HepG2 (cell line): Measurements from ENCODE around the gene KCTD16. TPM values are rescaled to one million over a fixed set of nuclear protein-coding genes. Genes with fewer than 3 reads are reported as not detected.

Source experiments
- ATAC-seq: fragments of 200-7000 bp; cut with Tn5 transposase; 3 replicates; pipeline ENCODE4 v1.9.1; 2020; ENCODE audit warnings: mild to moderate bottlenecking, moderate library complexity
- BruUV-seq: library from RNA; stranded (reverse); fragments of 400-500 nt; replicated peaks from 2 replicates; lab custom pipeline; 2021; lab: Mats Ljungman, UMichigan
- CTCF ChIA-PET: fragments of 300-600 bp; formaldehyde crosslinking; extraction: SDS; loops from one replicate; lab custom pipeline; 2021; ENCODE audit warnings: low total read pairs, inconsistent platforms, low intra/inter-chr PET ratio; lab: Yijun Ruan, JAX
- POLR2A ChIA-PET: fragments of 350-600 bp; sonication (Branson Sonifier 250); formaldehyde crosslinking; loops from one replicate; lab custom pipeline; 2020; ENCODE audit warnings: antibody characterized with exemption, inconsistent platforms; lab: Yijun Ruan, JAX
- DNase-seq: peaks from one replicate; pipeline ENCODE4 v3.0.0-alpha.2; 2015; ENCODE audit warnings: low spot score
- FAIRE-seq: peaks from 3 replicates; lab custom pipeline; 2011; peaks lifted over from hg19 to GRCh38; lab: Jason Lieb, UNC
- H2AFZ ChIP-seq: one replicate; pipeline ENCODE4 v1.6.1; 2011; ENCODE audit warnings: low read length, inconsistent platforms
- H3K27ac ChIP-seq: fragments of 300-600 bp; 3 replicates; pipeline ENCODE4 v1.8.0; 2011; ENCODE audit warnings: mixed run types, mild to moderate bottlenecking, mixed read lengths, low read length, inconsistent platforms; ENCODE audit not compliant: insufficient read depth; ENCODE audit errors: extremely low read length
- H3K27me3 ChIP-seq, 2 experiments: fragments of 200-600 bp in 1 of 2; 2 replicates in 1 of 2; 3 replicates in 1 of 2; pipeline versions ENCODE4 v1.6.0 to v1.8.0; 2011; ENCODE audit warnings: low read length in 2 of 2, mild to moderate bottlenecking in 2 of 2, moderate library complexity in 2 of 2, inconsistent platforms in 1 of 2; ENCODE audit not compliant: insufficient read depth in 2 of 2, control insufficient read depth in 1 of 2
- H3K36me3 ChIP-seq, 2 experiments: fragments of 200-600 bp in 1 of 2; replicated peaks in 1 of 2; 2 replicates in 1 of 2; 3 replicates in 1 of 2; pipeline versions ENCODE4 v1.5.1 to v1.8.0; 2011; ENCODE audit warnings: low read length in 2 of 2, inconsistent platforms in 1 of 2; ENCODE audit not compliant: insufficient read depth in 2 of 2, control insufficient read depth in 1 of 2
- H3K4me1 ChIP-seq: 2 replicates; pipeline ENCODE4 v1.5.1; 2012; ENCODE audit warnings: low read length, inconsistent platforms; ENCODE audit not compliant: insufficient read depth
- H3K4me2 ChIP-seq: 2 replicates; pipeline ENCODE4 v1.6.0; 2011; ENCODE audit warnings: low read depth, low read length, inconsistent platforms
- H3K4me3 ChIP-seq, 3 experiments: fragments of 200-600 bp in 1 of 3; sonication (generic), shearing (Covaris generic) in 1 of 3; replicated peaks in 1 of 3; 2 replicates each; pipeline ENCODE4 v1.5.1; 2011 to 2016; ENCODE audit warnings: low read length in 3 of 3, inconsistent platforms in 2 of 3, low read depth in 2 of 3, mild to moderate bottlenecking in 2 of 3, control low read depth in 1 of 3, mixed read lengths in 1 of 3; ENCODE audit not compliant: insufficient read depth in 1 of 3
- H3K79me2 ChIP-seq: one replicate; pipeline ENCODE4 v1.6.1; 2011; ENCODE audit warnings: low read length, inconsistent platforms; ENCODE audit not compliant: insufficient read depth
- H3K9ac ChIP-seq: 2 replicates; pipeline ENCODE4 v1.6.0; 2011; ENCODE audit warnings: mild to moderate bottlenecking, low read depth, low read length, inconsistent platforms; ENCODE audit not compliant: insufficient read depth
- H3K9me3 ChIP-seq: 2 replicates; pipeline ENCODE4 v1.5.1; 2012; ENCODE audit warnings: mild to moderate bottlenecking, low read length
- H4K20me1 ChIP-seq: 2 replicates; pipeline ENCODE4 v1.6.0; 2011; ENCODE audit warnings: inconsistent platforms, mild to moderate bottlenecking, low read length, moderate library complexity; ENCODE audit not compliant: insufficient read depth
- BRCA1 ChIP-seq: sonication (generic); formaldehyde crosslinking; IDR thresholded peaks from 2 replicates; pipeline ENCODE4 v1.4.0; 2020; ENCODE audit warnings: missing genetic modification reagents
- CENPBD1 ChIP-seq: sonication (generic); formaldehyde crosslinking; IDR thresholded peaks from 2 replicates; pipeline ENCODE4 v1.8.0; 2022; ENCODE audit warnings: missing genetic modification reagents, low read depth, mild to moderate bottlenecking, borderline replicate concordance
- EEA1 ChIP-seq: sonication (generic); formaldehyde crosslinking; IDR thresholded peaks from 2 replicates; pipeline ENCODE4 v1.5.1; 2020; ENCODE audit warnings: mild to moderate bottlenecking, missing genetic modification reagents, borderline replicate concordance
- ESRRA ChIP-seq: sonication (generic); formaldehyde crosslinking; IDR thresholded peaks from 2 replicates; pipeline ENCODE4 v1.5.1; 2020; ENCODE audit warnings: mild to moderate bottlenecking, low read depth, missing genetic modification reagents
- FOSL2 ChIP-seq: sonication (generic); formaldehyde crosslinking; IDR thresholded peaks from 2 replicates; pipeline ENCODE4 v1.4.0; 2020; ENCODE audit warnings: missing genetic modification reagents
- NR0B2 ChIP-seq: sonication (generic); formaldehyde crosslinking; IDR thresholded peaks from 2 replicates; pipeline ENCODE4 v1.4.0; 2020; ENCODE audit warnings: mild to moderate bottlenecking, missing genetic modification reagents
- PCBP2 ChIP-seq: fragments of 200-400 bp; formaldehyde crosslinking; optimal IDR thresholded peaks from 2 replicates; pipeline ENCODE3; 2018; ENCODE audit warnings: low read length, low read depth; ENCODE audit not compliant: poor library complexity, severe bottlenecking
- REPIN1 ChIP-seq: sonication (generic); formaldehyde crosslinking; IDR thresholded peaks from 2 replicates; pipeline ENCODE4 v1.8.0; 2022; ENCODE audit warnings: missing genetic modification reagents, low read depth, mild to moderate bottlenecking, borderline replicate concordance
- STAG1 ChIP-seq: sonication (generic); formaldehyde crosslinking; IDR thresholded peaks from 2 replicates; pipeline ENCODE4 v1.4.0; 2020; ENCODE audit warnings: missing genetic modification reagents
- ZEB1 ChIP-seq: IDR thresholded peaks from 2 replicates; pipeline ENCODE4 v1.6.1; 2012; ENCODE audit warnings: mild to moderate bottlenecking, low read depth, inconsistent platforms; ENCODE audit not compliant: insufficient replicate concordance
- ZNF44 ChIP-seq: sonication (generic); formaldehyde crosslinking; IDR thresholded peaks from 2 replicates; pipeline ENCODE4 v1.5.1; 2020; ENCODE audit warnings: mild to moderate bottlenecking, missing genetic modification reagents
- ZNF451 ChIP-seq: sonication (generic); formaldehyde crosslinking; IDR thresholded peaks from 2 replicates; pipeline ENCODE4 v1.5.0; 2020; ENCODE audit warnings: mild to moderate bottlenecking, missing genetic modification reagents
- ZNF543 ChIP-seq: sonication (generic); formaldehyde crosslinking; IDR thresholded peaks from 2 replicates; pipeline ENCODE4 v1.4.0; 2020; ENCODE audit warnings: mild to moderate bottlenecking, missing genetic modification reagents
- ZNF775 ChIP-seq: sonication (generic); formaldehyde crosslinking; IDR thresholded peaks from 2 replicates; pipeline ENCODE4 v1.4.0; 2020; ENCODE audit warnings: missing genetic modification reagents, mild to moderate bottlenecking, moderate library complexity, borderline replicate concordance
- WGBS: methylation state at CpG from one replicate; pipeline ENCODE4 v1.1.6; 2017; ENCODE audit warnings: low lambda C conversion rate; 5-methylcytosine and 5-hydroxymethylcytosine counted together
- in situ Hi-C: cut with HindIII; loops from 2 replicates; pipeline ENCODE4 v1.10.0; 2017; ENCODE audit warnings: low pct_unique_long_range_greater_than_20kb; ENCODE audit not compliant: extremely low pct_ligation_motif_present
- intact Hi-C: fragments of 100-400 bp; cut with micrococcal nuclease; formaldehyde crosslinking; loops from one replicate; pipeline ENCODE4 v1.10.0; 2022; ENCODE audit not compliant: unreplicated experiment
- polyA plus RNA-seq, 8 experiments: library from polyadenylated mRNA; depleted of rRNA in 3 of 8; stranded (reverse) in 7 of 8; unstranded in 1 of 8; fragments of >200 nt; fragmentation: Illumina TruSeq in 4 of 8; extraction: Trizol in 4 of 8; gene quantifications; 2 replicates each; pipeline versions ENCODE4 v1.2.1 to v1.2.3, GENCODE V29; 2011 to 2016; ENCODE audit warnings: low read depth in 4 of 8, missing spikeins in 1 of 8, mixed read lengths in 1 of 8; ENCODE audit not compliant: insufficient read depth in 1 of 8
- total RNA-seq, 5 experiments: library from RNA; depleted of rRNA; stranded (reverse); fragments of >200 nt; fragmentation: Illumina TruSeq; extraction: Trizol; gene quantifications; 2 replicates each; pipeline ENCODE4 v1.2.3, GENCODE V29; 2016; ENCODE audit warnings: low read depth in 1 of 5
- TF ChIP-seq, protein P1 (sequence below): IDR thresholded peaks from 2 replicates; pipeline ENCODE4 v1.6.1; 2016; ENCODE audit warnings: low read depth

The KCTD16 gene
- total and polyA plus RNA-seq, 2 of the 13 experiments (the other 11 are each of a cell fraction or from before 2014, with no cell fraction given), result 0.02 to 0.09 TPM

DNA sequence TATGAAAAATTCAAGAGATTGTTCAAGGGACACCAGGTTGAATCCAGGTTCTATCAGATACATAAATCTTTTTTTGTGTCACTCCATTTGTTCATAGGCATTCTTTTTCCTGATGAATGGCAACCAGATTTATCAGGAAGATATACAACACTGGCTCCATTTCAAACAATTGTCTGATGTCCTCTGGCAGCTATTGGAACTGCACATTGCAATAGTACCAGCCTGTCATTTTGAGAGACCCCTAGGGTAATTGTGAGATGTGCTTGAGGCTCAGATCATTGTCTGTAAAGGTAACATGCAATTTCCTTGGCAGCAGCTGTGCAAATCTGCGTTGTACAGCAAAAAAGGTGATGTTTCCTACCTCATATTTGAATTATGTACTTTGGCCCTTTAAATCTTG, 25.9 kb downstream of the KCTD16 start:
- no peak overlapping the region for H3K27ac ChIP-seq
- intact Hi-C loops (no loop called here), in situ Hi-C loops (no loop called here)
- no peak overlapping the region for H3K4me2 ChIP-seq
- 7% methylated on average over 1 of the region's 1 CpG for WGBS
- H3K79me2 ChIP-seq, result no peaks in the 10 kb centered on the region
- H3K9me3 ChIP-seq, result no peaks in the 10 kb centered on the region
- FAIRE-seq (no peak), ATAC-seq (no peak), DNase-seq (no peak)
- no peaks in the 10 kb centered on the region for H3K36me3 ChIP-seq
- no peaks in the 10 kb centered on the region for H4K20me1 ChIP-seq
- H3K4me3 ChIP-seq, result no peak overlapping the region
- ChIA-PET CTCF (no interaction called here), POLR2A (no interaction called here)
- no peak overlapping the region for H2AFZ ChIP-seq
- H3K9ac ChIP-seq, result no peak overlapping the region
- no peaks in the 10 kb centered on the region; a peak in 1 of 5 replicates for H3K27me3 ChIP-seq
- H3K4me1 ChIP-seq, result no peaks in the 10 kb centered on the region
- no TSS peak for BruUV-seq
- TF ChIP-seq REPIN1 (CRISPR knock-in tag) (no peak), ZNF44 (CRISPR knock-in tag) (no peak), ZNF451 (no peak), ZNF543 (CRISPR knock-in tag) (no peak), BRCA1 (CRISPR knock-in tag) (no peak), NR0B2 (CRISPR knock-in tag) (no peak)

GRCh38 chr5:144198386-144198785, 27.7 kb downstream of the KCTD16 start:
- intact Hi-C loops, result no loop called here
- H3K27ac ChIP-seq, result no peak overlapping the region
- no peaks in the 10 kb centered on the region for H3K79me2 ChIP-seq
- ATAC-seq (no peak), DNase-seq (no peak), FAIRE-seq (no peak)
- H3K27me3 ChIP-seq, result no peaks in the 10 kb centered on the region; a peak in 1 of 5 replicates
- POLR2A ChIA-PET, result no interaction called here
- H4K20me1 ChIP-seq, result no peaks in the 10 kb centered on the region
- CTCF ChIA-PET, result no interaction called here
- no peak overlapping the region for H2AFZ ChIP-seq
- H3K4me1 ChIP-seq, result no peaks in the 10 kb centered on the region
- no peak overlapping the region for H3K4me3 ChIP-seq
- no peaks in the 10 kb centered on the region for H3K36me3 ChIP-seq
- H3K9me3 ChIP-seq, result no peaks in the 10 kb centered on the region
- 12% methylated on average over 3 of the region's 3 CpGs for WGBS
- H3K4me2 ChIP-seq, result no peak overlapping the region
- no TSS peak for BruUV-seq
- H3K9ac ChIP-seq, result no peak overlapping the region
- in situ Hi-C loops, result no loop called here
- TF ChIP-seq STAG1 (no peak), ESRRA (CRISPR knock-in tag) (no peak), EEA1 (no peak), PCBP2 (no peak), ZNF775 (CRISPR knock-in tag) (no peak), FOSL2 (CRISPR knock-in tag) (no peak), CENPBD1 (CRISPR knock-in tag) (no peak), ZEB1 (no peak)
- TF ChIP-seq, protein P1, sequence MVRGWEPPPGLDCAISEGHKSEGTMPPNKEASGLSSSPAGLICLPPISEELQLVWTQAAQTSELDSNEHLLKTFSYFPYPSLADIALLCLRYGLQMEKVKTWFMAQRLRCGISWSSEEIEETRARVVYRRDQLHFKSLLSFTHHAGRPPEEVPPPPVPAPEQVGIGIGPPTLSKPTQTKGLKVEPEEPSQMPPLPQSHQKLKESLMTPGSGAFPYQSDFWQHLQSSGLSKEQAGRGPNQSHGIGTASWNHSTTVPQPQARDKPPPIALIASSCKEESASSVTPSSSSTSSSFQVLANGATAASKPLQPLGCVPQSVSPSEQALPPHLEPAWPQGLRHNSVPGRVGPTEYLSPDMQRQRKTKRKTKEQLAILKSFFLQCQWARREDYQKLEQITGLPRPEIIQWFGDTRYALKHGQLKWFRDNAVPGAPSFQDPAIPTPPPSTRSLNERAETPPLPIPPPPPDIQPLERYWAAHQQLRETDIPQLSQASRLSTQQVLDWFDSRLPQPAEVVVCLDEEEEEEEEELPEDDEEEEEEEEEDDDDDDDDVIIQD (CRISPR knock-in tag), result no peak
